ENCODE measurements around the gene FAM72B.
"Not testable (repeated sequence)": the region's sequence is repeated elsewhere in the genome, so short reads cannot be mapped to it uniquely, and the experiment has no call there.

- not testable (repeated sequence) for TF ChIP-seq CTCF (conservative IDR thresholded peaks at IDR 0.05; ENCODE audit: low read depth, low read length); EZH2 (IDR thresholded peaks at IDR 0.05; ENCODE audit: borderline replicate concordance, low read depth, low read length, poor library complexity, severe bottlenecking)
Observed at GRCh38 chr1:121165296-121165695, 18.8 kb downstream of the FAM72B start.
